Activated naive CD4-positive, alpha-beta T cell treated with anti-CD3 and anti-CD28 coated beads for 36 hours (primary cell): ENCODE measurements around the gene GPR146. TPM values are rescaled to one million over a fixed set of nuclear protein-coding genes. Genes with fewer than 3 reads are reported as not detected.
"Not testable (repeated sequence)": the region's sequence is repeated elsewhere in the genome, so short reads cannot be mapped to it uniquely, and the experiment has no call there.

ENCODE experiments used
- CTCF ChIA-PET: fragments of 350-600 bp; sonication (Branson Sonifier 250); formaldehyde crosslinking; loops from one replicate; lab custom pipeline; 2021; ENCODE audit warnings: antibody characterized with exemption; lab: Charles Lee
- DNase-seq: peaks from one replicate; pipeline ENCODE4 v3.0.0-alpha.2; 2020
- H3K27ac Mint-ChIP-seq: one replicate; pipeline ENCODE4 v1.8.0; 2021; ENCODE audit warnings: mild to moderate bottlenecking, mixed read lengths
- H3K27me3 Mint-ChIP-seq: one replicate; pipeline ENCODE4 v1.8.0; 2021; ENCODE audit warnings: low read depth, mixed read lengths
- H3K36me3 Mint-ChIP-seq: one replicate; pipeline ENCODE4 v1.8.0; 2021; ENCODE audit warnings: low read depth, mixed read lengths
- H3K4me1 Mint-ChIP-seq: one replicate; pipeline ENCODE4 v1.8.0; 2021; ENCODE audit warnings: low read depth, mixed read lengths
- H3K4me3 Mint-ChIP-seq: one replicate; pipeline ENCODE4 v1.8.0; 2021; ENCODE audit warnings: mild to moderate bottlenecking, moderate library complexity, mixed read lengths
- H3K9me3 Mint-ChIP-seq: one replicate; pipeline ENCODE4 v1.8.0; 2021; ENCODE audit warnings: mixed read lengths
- intact Hi-C: fragments of 100-400 bp; cut with micrococcal nuclease; formaldehyde crosslinking; loops from one replicate; pipeline ENCODE4 v1.15.1; 2023
- total RNA-seq, 2 experiments: library from RNA; stranded (reverse); gene quantifications; one replicate each; pipeline ENCODE4 v1.2.3, GENCODE V29; 2021

The GPR146 gene
- total RNA-seq, 2 experiments from 2014 or later: 0.57 to 0.62 TPM

GRCh38 chr7:1030444-1031070, 13.8 kb upstream of the GPR146 start:
- Mint-ChIP-seq H3K27ac (no peak overlapping the region), H3K27me3 (no peaks in the 10 kb centered on the region), H3K4me3 (no peak overlapping the region), H3K9me3 (no peaks in the 10 kb centered on the region), H3K36me3 (no peaks in the 10 kb centered on the region), H3K4me1 (peaks cover 54% of the 10 kb centered on the region)
- CTCF ChIA-PET: interaction anchor here (0.8 kb wide), 1 partner anchor 58 kb away, joined by 3 read pairs; no protein-coding TSS in a partner anchor
- DNase-seq: no peak
- intact Hi-C loops: no loop called here

DNA sequence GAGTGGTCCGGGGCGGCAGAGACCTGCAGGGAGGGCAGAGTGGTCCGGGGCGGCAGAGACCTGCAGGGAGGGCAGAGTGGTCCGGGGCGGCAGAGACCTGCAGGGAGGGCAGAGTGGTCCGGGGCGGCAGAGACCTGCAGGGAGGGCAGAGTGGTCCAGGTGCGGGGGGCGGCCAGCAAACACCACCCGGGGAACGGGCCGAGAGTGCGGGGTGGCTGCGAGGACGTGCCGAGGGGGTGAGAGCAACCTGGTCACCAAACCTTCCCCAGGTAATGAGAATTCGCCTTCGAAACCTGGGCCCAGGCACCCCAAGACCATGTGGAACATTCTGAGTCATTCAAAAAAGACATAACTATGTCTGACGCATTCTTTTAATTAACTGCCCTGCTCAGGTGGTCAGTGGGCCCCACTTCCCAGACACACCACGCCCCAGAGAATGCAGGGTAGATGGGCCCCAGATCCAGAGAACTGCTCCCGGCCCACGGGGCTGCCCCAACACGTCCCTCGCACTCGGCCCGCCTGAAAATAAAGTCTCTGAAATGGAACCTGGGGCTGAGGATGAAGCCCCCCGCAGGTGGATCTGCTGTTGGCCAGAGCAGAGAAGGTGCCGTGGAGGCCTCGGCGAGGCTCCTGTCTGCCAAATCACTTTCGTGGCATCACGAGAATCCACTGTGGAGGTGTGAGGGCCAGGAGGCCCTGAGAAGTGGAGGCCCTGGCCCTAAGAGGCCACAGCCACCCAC, 12.5 kb upstream of the GPR146 start:
- intact Hi-C loops: no loop called here
- no peaks in the 10 kb centered on the region for H3K9me3 Mint-ChIP-seq
- no peaks in the 10 kb centered on the region for H3K36me3 Mint-ChIP-seq
- CTCF ChIA-PET: no interaction called here
- no peaks in the 10 kb centered on the region for H3K27me3 Mint-ChIP-seq
- no peak for DNase-seq
- H3K4me3 Mint-ChIP-seq: no peak overlapping the region
- peaks cover 49% of the 10 kb centered on the region for H3K4me1 Mint-ChIP-seq
- H3K27ac Mint-ChIP-seq: no peak overlapping the region

DNA sequence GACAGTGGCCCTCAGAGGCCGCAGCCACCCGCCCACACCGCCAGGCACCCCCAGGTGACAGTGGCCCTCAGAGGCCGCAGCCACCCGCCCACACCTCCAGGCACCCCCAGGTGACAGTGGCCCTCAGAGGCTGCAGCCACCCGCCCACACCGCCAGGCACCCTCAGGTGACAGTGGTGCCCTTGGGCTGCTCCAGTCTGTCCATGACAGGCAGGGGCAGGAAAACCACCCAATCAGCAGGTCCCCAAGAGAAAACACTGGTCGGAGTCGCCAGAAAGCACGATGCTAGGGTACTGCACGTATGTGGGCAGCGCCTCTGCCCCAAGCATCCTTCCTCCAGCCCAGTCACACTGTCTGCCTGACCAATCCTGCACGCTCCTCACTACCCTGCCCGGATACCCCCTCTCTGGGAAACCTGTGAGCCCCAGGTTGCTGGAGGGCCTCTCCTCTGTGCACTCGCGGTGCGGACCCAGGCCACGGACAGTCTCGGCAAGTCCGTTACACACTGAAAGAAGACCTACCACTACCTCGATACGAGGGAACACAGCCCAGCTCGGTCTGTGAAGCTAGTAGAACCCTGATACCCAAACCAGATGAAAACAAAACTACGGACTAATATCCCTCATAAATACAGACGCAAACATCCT, 11.7 kb upstream of the GPR146 start:
- no peak overlapping the region for H3K27ac Mint-ChIP-seq
- H3K27me3 Mint-ChIP-seq: no peaks in the 10 kb centered on the region
- no peak overlapping the region for H3K4me3 Mint-ChIP-seq
- H3K36me3 Mint-ChIP-seq: no peaks in the 10 kb centered on the region
- H3K9me3 Mint-ChIP-seq: no peaks in the 10 kb centered on the region
- CTCF ChIA-PET: no interaction called here
- DNase-seq: no peak
- peaks cover 45% of the 10 kb centered on the region for H3K4me1 Mint-ChIP-seq
- intact Hi-C loops: no loop called here

GRCh38 chr7:1033546-1034145, 10.7 kb upstream of the GPR146 start:
- H3K27me3 Mint-ChIP-seq: no peaks in the 10 kb centered on the region
- H3K9me3 Mint-ChIP-seq: no peaks in the 10 kb centered on the region
- CTCF ChIA-PET: interaction anchor here (0.6 kb wide), 2 partner anchors 15 to 39 kb away, joined by 3 to 4 read pairs; no protein-coding TSS in a partner anchor
- no peak overlapping the region for H3K4me3 Mint-ChIP-seq
- no peak overlapping the region for H3K27ac Mint-ChIP-seq
- H3K4me1 Mint-ChIP-seq: peaks cover 45% of the 10 kb centered on the region
- H3K36me3 Mint-ChIP-seq: no peaks in the 10 kb centered on the region
- no peak for DNase-seq
- intact Hi-C loops: no loop called here

DNA sequence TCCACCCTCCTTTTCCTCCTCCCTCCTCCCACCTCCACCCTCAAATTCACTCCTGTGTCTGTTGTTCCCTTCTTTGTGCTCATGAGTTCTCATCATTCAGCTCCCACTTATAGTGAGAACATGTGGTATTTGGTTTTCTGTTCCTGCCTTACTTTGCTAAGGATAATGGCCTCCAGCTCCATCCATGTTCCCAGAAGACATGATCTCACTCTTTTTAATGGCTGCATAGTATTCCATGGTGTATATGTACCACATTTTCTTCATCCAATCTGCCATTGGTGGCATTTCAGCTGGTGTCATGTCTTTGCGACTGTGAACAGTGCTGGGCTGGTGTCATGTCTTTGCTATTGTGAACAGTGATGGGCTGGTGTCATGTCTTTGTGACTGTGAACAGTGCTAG, 9.6 kb upstream of the GPR146 start:
- peaks cover 37% of the 10 kb centered on the region for H3K4me1 Mint-ChIP-seq
- intact Hi-C loops, H3K9me3 Mint-ChIP-seq, H3K27ac Mint-ChIP-seq, CTCF ChIA-PET, H3K27me3 Mint-ChIP-seq, H3K36me3 Mint-ChIP-seq, DNase-seq, H3K4me3 Mint-ChIP-seq: not testable (repeated sequence)

GRCh38 chr7:1036164-1036928, 8.0 kb upstream of the GPR146 start:
- H3K36me3 Mint-ChIP-seq, H3K27ac Mint-ChIP-seq, H3K27me3 Mint-ChIP-seq, CTCF ChIA-PET, DNase-seq, intact Hi-C loops, H3K9me3 Mint-ChIP-seq, H3K4me3 Mint-ChIP-seq: not testable (repeated sequence)
- H3K4me1 Mint-ChIP-seq: peaks cover 29% of the 10 kb centered on the region

DNA sequence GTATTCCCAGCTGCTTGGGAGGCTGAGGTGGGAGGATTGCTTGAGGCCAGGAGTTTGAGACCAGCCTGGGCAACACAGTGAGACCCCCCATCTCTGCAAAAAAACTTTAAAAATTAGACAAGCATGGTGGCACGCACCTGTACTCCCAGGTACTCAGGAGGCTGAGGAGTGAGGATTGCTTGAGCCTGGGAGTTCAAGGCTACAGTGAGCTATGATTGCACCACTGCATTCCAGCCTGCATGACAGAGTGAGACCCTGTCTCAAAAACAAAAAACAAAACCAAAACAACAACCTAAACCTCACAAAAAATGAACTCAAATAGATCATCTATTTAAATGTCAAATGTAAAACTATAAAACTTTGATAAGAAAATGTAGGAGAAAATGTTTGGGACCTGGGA, 4.1 kb upstream of the GPR146 start:
- H3K27ac Mint-ChIP-seq, H3K4me3 Mint-ChIP-seq, intact Hi-C loops, H3K9me3 Mint-ChIP-seq, DNase-seq, H3K36me3 Mint-ChIP-seq, H3K27me3 Mint-ChIP-seq: not testable (repeated sequence)
- peaks cover 16% of the 10 kb centered on the region for H3K4me1 Mint-ChIP-seq
- CTCF ChIA-PET: interaction anchor here (0.7 kb wide), 1 partner anchor 26 kb away, joined by 4 read pairs; no protein-coding TSS in a partner anchor

GRCh38 chr7:1040790-1041189, 3.6 kb upstream of the GPR146 start:
- H3K4me3 Mint-ChIP-seq: no peak overlapping the region
- intact Hi-C loops: no loop called here
- no peaks in the 10 kb centered on the region for H3K27me3 Mint-ChIP-seq
- H3K36me3 Mint-ChIP-seq: no peaks in the 10 kb centered on the region
- DNase-seq: no peak
- peaks cover 20% of the 10 kb centered on the region for H3K4me1 Mint-ChIP-seq
- CTCF ChIA-PET: interaction anchor here (0.7 kb wide), 1 partner anchor 26 kb away, joined by 4 read pairs; no protein-coding TSS in a partner anchor
- no peaks in the 10 kb centered on the region for H3K9me3 Mint-ChIP-seq
- H3K27ac Mint-ChIP-seq: no peak overlapping the region

DNA sequence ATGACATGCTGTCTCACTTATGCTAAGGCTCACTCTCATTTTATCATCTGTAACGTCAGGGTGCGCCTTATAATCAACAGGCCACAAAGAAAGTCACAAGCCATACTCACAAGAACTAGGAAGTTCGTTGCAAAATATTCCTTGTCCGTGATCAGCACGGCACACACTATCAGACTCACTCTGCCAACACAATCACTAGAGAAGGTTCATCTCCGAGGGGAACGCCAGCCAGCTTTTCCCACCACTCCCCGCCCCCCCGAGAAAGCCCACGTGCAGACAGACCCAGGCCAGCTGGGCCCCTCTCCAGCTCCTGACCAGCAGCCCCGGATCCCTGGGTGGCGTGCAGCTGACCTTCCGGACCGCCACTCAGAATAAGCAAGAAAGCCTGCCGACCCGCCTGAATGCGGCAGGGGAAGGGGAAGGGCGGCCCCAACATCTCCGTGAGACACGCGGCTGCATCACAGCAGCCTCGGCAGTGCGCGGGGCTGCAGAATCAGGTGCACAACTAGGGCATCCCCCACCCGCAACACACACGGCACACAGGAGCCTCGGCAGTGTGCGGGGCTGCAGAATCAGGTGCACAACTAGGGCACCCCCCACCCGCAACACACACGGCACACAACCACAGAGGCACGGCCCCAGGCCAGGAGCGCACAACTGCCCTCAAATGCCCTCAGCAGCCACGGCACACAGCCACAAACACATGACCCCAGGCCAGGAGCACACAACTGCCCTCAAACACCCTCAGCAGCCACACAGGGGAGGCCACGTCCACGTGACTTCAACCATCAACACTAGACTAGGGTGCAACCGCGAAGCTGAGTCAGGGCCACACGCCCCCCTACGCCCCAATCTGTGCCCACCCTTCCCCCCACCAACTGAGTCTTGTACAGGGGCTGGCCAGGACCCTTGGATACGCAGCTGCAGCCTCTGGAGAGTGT, 2.5 kb upstream of the GPR146 start:
- no peak for DNase-seq

DNA sequence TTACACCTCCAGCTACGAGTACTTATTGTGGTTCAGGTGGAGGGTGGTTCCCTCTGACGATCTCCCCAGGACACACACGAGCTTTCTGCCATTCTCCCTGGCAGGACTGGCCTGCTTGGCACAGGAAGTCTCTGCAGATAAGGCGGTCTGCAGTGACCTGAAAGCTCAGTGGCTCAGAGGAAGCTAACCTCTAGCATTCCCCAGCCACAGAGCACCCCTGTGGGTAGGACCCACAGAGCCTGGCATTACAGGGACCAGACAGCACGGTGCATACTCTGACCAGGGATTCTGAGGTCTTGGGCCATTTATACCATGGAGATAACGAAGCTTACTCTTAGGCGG, 1.9 kb upstream of the GPR146 start:
- peaks cover 37% of the 10 kb centered on the region for H3K4me1 Mint-ChIP-seq

More for the DNA sequence above, 2.5 kb upstream of the GPR146 start:
- H3K27ac Mint-ChIP-seq: no peak overlapping the region
- no peaks in the 10 kb centered on the region for H3K27me3 Mint-ChIP-seq
- H3K9me3 Mint-ChIP-seq: no peaks in the 10 kb centered on the region
- CTCF ChIA-PET: interaction anchor here (4.2 kb wide), 1 partner anchor 23 kb away, joined by 20 read pairs; no protein-coding TSS in a partner anchor
- no peak overlapping the region for H3K4me3 Mint-ChIP-seq
- intact Hi-C loops: no loop called here
- H3K4me1 Mint-ChIP-seq: peaks cover 30% of the 10 kb centered on the region
- H3K36me3 Mint-ChIP-seq: no peaks in the 10 kb centered on the region

More for the DNA sequence above, 1.9 kb upstream of the GPR146 start:
- no peak overlapping the region for H3K4me3 Mint-ChIP-seq
- no peak overlapping the region for H3K27ac Mint-ChIP-seq
- CTCF ChIA-PET: interaction anchor here (0.5 to 4.2 kb wide), 2 partner anchors 23 to 170 kb away, joined by 3 to 20 read pairs; no protein-coding TSS in a partner anchor
- H3K36me3 Mint-ChIP-seq: no peaks in the 10 kb centered on the region
- intact Hi-C loops: no loop called here
- H3K27me3 Mint-ChIP-seq: no peaks in the 10 kb centered on the region
- no peaks in the 10 kb centered on the region for H3K9me3 Mint-ChIP-seq
- no peak for DNase-seq
